ENCODE results near the gene OLFM3.

OLFM3 gene

GRCh38 chr1:101964708-101965107 is 32.0 kb downstream of the OLFM3 start:
- no peak overlapping the region for H3K27ac Mint-ChIP-seq
- no peaks in the 10 kb centered on the region for H3K36me3 Mint-ChIP-seq (ENCODE audit: low read depth)
- no peak for TF ChIP-seq CTCF (IDR thresholded peaks at IDR 0.05)
- no peaks in the 10 kb centered on the region for H3K27me3 Mint-ChIP-seq (ENCODE audit: low read depth, poor library complexity)
- H3K4me3 Mint-ChIP-seq: no peak overlapping the region
- no peaks in the 10 kb centered on the region for H3K9me3 Mint-ChIP-seq
- H3K4me1 Mint-ChIP-seq: peaks cover 7% of the 10 kb centered on the region
- DNase-seq: no peak

GRCh38 chr1:101960142-101960541 is 36.6 kb downstream of the OLFM3 start:
- TF ChIP-seq CTCF (IDR thresholded peaks at IDR 0.05): no peak
- no peak for DNase-seq
- Mint-ChIP-seq H3K27me3 (ENCODE audit: low read depth, poor library complexity) (no peaks in the 10 kb centered on the region), H3K36me3 (ENCODE audit: low read depth) (no peaks in the 10 kb centered on the region), H3K4me1 (no peaks in the 10 kb centered on the region), H3K9me3 (no peaks in the 10 kb centered on the region), H3K27ac (no peak overlapping the region), H3K4me3 (no peak overlapping the region)

- no peak for TF ChIP-seq CTCF (IDR thresholded peaks at IDR 0.05)
- Mint-ChIP-seq H3K27me3 (ENCODE audit: low read depth, poor library complexity) (no peaks in the 10 kb centered on the region), H3K36me3 (ENCODE audit: low read depth) (no peaks in the 10 kb centered on the region), H3K4me1 (no peaks in the 10 kb centered on the region), H3K27ac (no peak overlapping the region), H3K9me3 (no peaks in the 10 kb centered on the region), H3K4me3 (no peak overlapping the region)
- no peak for DNase-seq
Observed at GRCh38 chr1:101959456-101959855, 37.3 kb downstream of the OLFM3 start.

GRCh38 chr1:101957771-101958170 is 39.0 kb downstream of the OLFM3 start:
- Mint-ChIP-seq H3K27me3 (ENCODE audit: low read depth, poor library complexity) (no peaks in the 10 kb centered on the region), H3K9me3 (no peaks in the 10 kb centered on the region), H3K27ac (no peak overlapping the region), H3K36me3 (ENCODE audit: low read depth) (no peaks in the 10 kb centered on the region), H3K4me1 (no peaks in the 10 kb centered on the region), H3K4me3 (no peak overlapping the region)
- TF ChIP-seq CTCF (IDR thresholded peaks at IDR 0.05): no peak
- DNase-seq: no peak

GRCh38 chr1:101953623-101954022 is 43.1 kb downstream of the OLFM3 start:
- no peaks in the 10 kb centered on the region for H3K4me1 Mint-ChIP-seq
- H3K36me3 Mint-ChIP-seq (ENCODE audit: low read depth): no peaks in the 10 kb centered on the region
- DNase-seq: no peak
- no peaks in the 10 kb centered on the region for H3K9me3 Mint-ChIP-seq
- no peaks in the 10 kb centered on the region for H3K27me3 Mint-ChIP-seq (ENCODE audit: low read depth, poor library complexity)
- H3K27ac Mint-ChIP-seq: no peak overlapping the region
- no peak for TF ChIP-seq CTCF (IDR thresholded peaks at IDR 0.05)
- H3K4me3 Mint-ChIP-seq: no peak overlapping the region

- Mint-ChIP-seq H3K9me3 (no peaks in the 10 kb centered on the region), H3K4me3 (no peak overlapping the region), H3K27me3 (ENCODE audit: low read depth, poor library complexity) (no peaks in the 10 kb centered on the region), H3K4me1 (no peaks in the 10 kb centered on the region), H3K27ac (no peak overlapping the region), H3K36me3 (ENCODE audit: low read depth) (no peaks in the 10 kb centered on the region)
- DNase-seq: no peak
- no peak for TF ChIP-seq CTCF (IDR thresholded peaks at IDR 0.05)
Observed at GRCh38 chr1:101945884-101946283, 50.8 kb downstream of the OLFM3 start.
